RKO (cell line): Measurements from ENCODE around the gene PLCD1.
"Not testable (repeated sequence)": the region's sequence is repeated elsewhere in the genome, so short reads cannot be mapped to it uniquely, and the experiment has no call there.

ENCODE experiments used
- DNase-seq: peaks from one replicate; pipeline ENCODE4 v3.0.0-alpha.2; 2016; ENCODE audit warnings: low spot score

PLCD1 gene

GRCh38 chr3:38000242-38000916 lies 29.1 kb downstream of the PLCD1 start:
- no peak for DNase-seq

GRCh38 chr3:37999836-38000235 lies 29.6 kb downstream of the PLCD1 start:
- no peak for DNase-seq

- DNase-seq = no peak
Observed at GRCh38 chr3:37997791-37998370, 31.6 kb downstream of the PLCD1 start.

- no peak for DNase-seq
Observed at GRCh38 chr3:37997342-37997741, 32.1 kb downstream of the PLCD1 start.

GRCh38 chr3:37996785-37997301 lies 32.6 kb downstream of the PLCD1 start:
- DNase-seq = peak; percentile 88

GRCh38 chr3:37995652-37996641 lies 33.5 kb downstream of the PLCD1 start:
- DNase-seq = peak; percentile 27

GRCh38 chr3:37994639-37994972 lies 34.8 kb downstream of the PLCD1 start:
- DNase-seq = no peak

GRCh38 chr3:37993820-37994638 lies 35.4 kb downstream of the PLCD1 start:
- DNase-seq = no peak

GRCh38 chr3:37993460-37993819 lies 36.0 kb downstream of the PLCD1 start:
- no peak for DNase-seq

GRCh38 chr3:37993067-37993455 lies 36.4 kb downstream of the PLCD1 start:
- DNase-seq = no peak

- no peak for DNase-seq
Observed at GRCh38 chr3:37992271-37993066, 37.0 kb downstream of the PLCD1 start.

- DNase-seq = no peak
Observed at GRCh38 chr3:37991823-37992222, 37.6 kb downstream of the PLCD1 start.

GRCh38 chr3:37991109-37991508 lies 38.3 kb downstream of the PLCD1 start:
- no peak for DNase-seq

- DNase-seq = no peak
Observed at GRCh38 chr3:37990527-37990926, 38.9 kb downstream of the PLCD1 start, which contains the start of gene VILL. TSS of gene VILL (plus strand) at chr3:37990786. CDS start at chr3:37993673, 2,887 bp downstream.

- no peak for DNase-seq
Observed at GRCh38 chr3:37989821-37990480, 39.5 kb downstream of the PLCD1 start.

- no peak for DNase-seq
Observed at GRCh38 chr3:37988931-37989525, 40.4 kb downstream of the PLCD1 start.

- DNase-seq = not testable (repeated sequence)
Observed at GRCh38 chr3:37988376-37988775, 41.1 kb downstream of the PLCD1 start.

- no peak for DNase-seq
Observed at GRCh38 chr3:37987751-37988179, 41.7 kb downstream of the PLCD1 start.

GRCh38 chr3:37987315-37987697 lies 42.1 kb downstream of the PLCD1 start:
- DNase-seq = no peak
